CD4-positive, alpha-beta memory T cell (primary cell): ENCODE measurements around the gene CDC42SE2. TPM values are rescaled to one million over a fixed set of nuclear protein-coding genes. Genes with fewer than 3 reads are reported as not detected.
A peak's percentile ranks its signal among the peaks of the same experiment; 100 is the strongest.

ENCODE experiments used
- CTCF ChIA-PET: fragments of 350-600 bp; sonication (Branson Sonifier 250); formaldehyde crosslinking; loops from one replicate; lab custom pipeline; 2021; ENCODE audit warnings: inconsistent platforms; ENCODE audit not compliant: partially characterized antibody; lab: Charles Lee
- POLR2A ChIA-PET: fragments of 350-600 bp; sonication (Branson Sonifier 250); formaldehyde crosslinking; loops from one replicate; lab custom pipeline; 2021; ENCODE audit not compliant: partially characterized antibody; lab: Charles Lee
- DNase-seq, 5 donors: peaks; one replicate each; pipeline versions ENCODE4 v3.0.0 to v3.0.0-alpha.2; 2020 to 2022; ENCODE audit warnings: mixed read lengths in 1 of 5
- H3K27ac ChIP-seq: one replicate; pipeline ENCODE4 v1.7.0; 2013; ENCODE audit warnings: low read depth, low read length
- H3K27me3 ChIP-seq: 2 replicates; pipeline ENCODE4 v1.7.0; 2013; ENCODE audit warnings: mild to moderate bottlenecking, low read length, moderate library complexity; ENCODE audit not compliant: insufficient read depth
- H3K36me3 ChIP-seq: 2 replicates; pipeline ENCODE4 v1.7.0; 2013; ENCODE audit warnings: mild to moderate bottlenecking, low read length, moderate library complexity; ENCODE audit not compliant: insufficient read depth
- H3K4me1 ChIP-seq: 2 replicates; pipeline ENCODE4 v1.7.0; 2013; ENCODE audit warnings: mild to moderate bottlenecking, low read length, moderate library complexity; ENCODE audit not compliant: insufficient read depth
- H3K4me3 ChIP-seq, 2 donors: one replicate each; pipeline ENCODE4 v1.7.0; 2013; ENCODE audit warnings: low read length in 2 of 2, mild to moderate bottlenecking in 1 of 2
- H3K9me3 ChIP-seq, 2 donors: one replicate each; pipeline ENCODE4 v1.7.0; 2013; ENCODE audit warnings: low read length in 2 of 2, control low read depth in 1 of 2; ENCODE audit not compliant: control insufficient read depth in 1 of 2
- H3K27ac Mint-ChIP-seq, 7 donors: one replicate each; pipeline ENCODE4 v1.8.0; 2020 to 2021; ENCODE audit warnings: mixed read lengths in 7 of 7, mild to moderate bottlenecking in 6 of 7, inconsistent platforms in 3 of 7, moderate library complexity in 3 of 7
- H3K27me3 Mint-ChIP-seq, 2 donors: one replicate each; pipeline ENCODE4 v1.8.0; 2020 to 2021; ENCODE audit warnings: mixed read lengths in 2 of 2
- H3K36me3 Mint-ChIP-seq, 2 donors: one replicate each; pipeline ENCODE4 v1.8.0; 2020 to 2021; ENCODE audit warnings: mixed read lengths in 2 of 2, inconsistent platforms in 1 of 2, mild to moderate bottlenecking in 1 of 2
- H3K4me1 Mint-ChIP-seq, 4 donors: one replicate each; pipeline ENCODE4 v1.8.0; 2020 to 2021; ENCODE audit warnings: mixed read lengths in 4 of 4, mild to moderate bottlenecking in 1 of 4
- H3K4me3 Mint-ChIP-seq, 8 donors: one replicate each; pipeline ENCODE4 v1.8.0; 2020 to 2021; ENCODE audit warnings: mixed read lengths in 8 of 8, mild to moderate bottlenecking in 7 of 8, moderate library complexity in 6 of 8, inconsistent platforms in 3 of 8
- H3K9me3 Mint-ChIP-seq, 8 donors: one replicate each; pipeline ENCODE4 v1.8.0; 2020 to 2021; ENCODE audit warnings: mixed read lengths in 8 of 8, mild to moderate bottlenecking in 5 of 8, inconsistent platforms in 3 of 8, moderate library complexity in 1 of 8
- intact Hi-C: fragments of 100-400 bp; cut with micrococcal nuclease; formaldehyde crosslinking; loops from one replicate; pipeline ENCODE4 v1.15.1; 2023
- polyA plus RNA-seq, 2 donors: library from polyadenylated mRNA; unstranded; fragments of 300-500 nt; fragmentation: Illumina TruSeq; gene quantifications; one replicate each; pipeline ENCODE4 v1.2.3, GENCODE V29; 2021
- total RNA-seq, 2 experiments: library from RNA; stranded (reverse); gene quantifications; one replicate each; pipeline ENCODE4 v1.2.3, GENCODE V29; 2021

Gene CDC42SE2
- total and polyA plus RNA-seq, 4 experiments from 2014 or later = 298 to 773 (median 365) TPM

DNA sequence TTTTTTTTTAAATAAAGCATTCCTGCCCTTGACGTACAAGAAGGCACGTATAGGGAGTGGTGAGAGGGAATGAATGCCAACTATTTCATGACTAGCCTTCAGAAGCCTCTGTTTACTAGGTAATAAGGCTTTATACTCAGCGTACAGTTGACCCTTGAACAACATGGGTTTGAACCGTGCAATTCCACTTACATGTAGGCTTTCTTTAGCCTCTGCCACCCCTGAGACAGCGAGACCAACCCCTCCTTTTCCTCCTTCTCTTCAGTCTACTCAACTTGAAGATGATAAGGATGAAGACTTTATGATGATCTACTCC, 22.5 kb downstream of the CDC42SE2 start:
- peaks cover 41 to 87% (median 64%) of the 10 kb centered on the region in 4 donors for H3K4me1 Mint-ChIP-seq
- Histone ChIP-seq H3K27ac (no peak overlapping the region), H3K9me3 (no peaks in the 10 kb centered on the region), H3K4me1 (peaks cover 91% of the 10 kb centered on the region), H3K4me3 (no peak overlapping the region), H3K36me3 (peaks cover 5% of the 10 kb centered on the region), H3K27me3 (no peaks in the 10 kb centered on the region)
- no peaks in the 10 kb centered on the region for H3K9me3 Mint-ChIP-seq
- ChIA-PET POLR2A (interaction anchor here (1.0 to 30.3 kb wide), 8 partner anchors 11 to 121 kb away, joined by 3 to 1078 read pairs (median 8); partner anchors contain the start of genes CDC42SE2 and HINT1), CTCF (interaction anchor here (0.7 to 3.6 kb wide), 6 partner anchors 16 to 99 kb away, joined by 3 to 26 read pairs (median 5); no protein-coding TSS in a partner anchor)
- intact Hi-C loops = loop anchor here (5.0 kb wide), 1 partner anchor 36 kb away; no protein-coding TSS in a partner anchor
- H3K4me3 Mint-ChIP-seq = peak overlapping the region in 3 of 8 donors; percentile 31 to 64 (median 53)
- peaks cover 14 to 52% of the 10 kb centered on the region in 2 donors for H3K36me3 Mint-ChIP-seq
- no peak for DNase-seq
- H3K27ac Mint-ChIP-seq = peak overlapping the region in 5 of 7 donors; percentile 44 to 79 (median 53)
- no peaks in the 10 kb centered on the region for H3K27me3 Mint-ChIP-seq

DNA sequence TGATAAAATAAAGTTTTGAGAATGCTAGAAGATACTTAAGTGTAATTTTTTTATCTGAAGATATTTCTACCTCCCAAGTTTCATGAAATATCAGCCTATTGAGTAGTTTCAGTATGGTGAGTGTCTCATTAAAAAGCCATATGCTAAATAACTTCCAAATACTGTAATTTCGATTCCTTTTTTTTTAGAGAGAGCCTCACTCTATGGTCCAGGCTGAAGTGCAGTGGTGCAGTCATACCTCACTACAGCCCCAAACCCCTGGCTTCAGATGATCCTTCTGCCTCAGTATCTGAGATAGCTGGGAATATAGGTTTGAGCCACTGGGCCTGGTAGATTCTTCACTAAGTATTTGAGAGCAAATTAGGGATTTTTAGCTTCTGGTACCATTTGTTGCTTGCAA, 24.5 kb downstream of the CDC42SE2 start:
- Mint-ChIP-seq H3K4me3 (peak overlapping the region; percentile 26 to 88 (median 82)), H3K36me3 (peaks cover 11 to 46% of the 10 kb centered on the region in 2 donors), H3K27ac (peak overlapping the region; percentile 86 to 98 (median 94)), H3K4me1 (peaks cover 40 to 83% (median 59%) of the 10 kb centered on the region in 4 donors), H3K9me3 (no peaks in the 10 kb centered on the region), H3K27me3 (no peaks in the 10 kb centered on the region)
- no peaks in the 10 kb centered on the region for H3K27me3 ChIP-seq
- H3K4me3 ChIP-seq = no peak overlapping the region
- no peak for DNase-seq
- H3K9me3 ChIP-seq = no peaks in the 10 kb centered on the region
- ChIA-PET POLR2A (interaction anchor here (0.8 to 30.3 kb wide), 6 partner anchors 16 to 126 kb away, joined by 3 to 1078 read pairs (median 5); partner anchors contain the start of gene CDC42SE2), CTCF (interaction anchor here (2.6 kb wide), 1 partner anchor 94 kb away, joined by 19 read pairs; no protein-coding TSS in a partner anchor)
- intact Hi-C loops = loop anchor here (5.0 kb wide), 1 partner anchor 34 kb away; no protein-coding TSS in a partner anchor
- peaks cover 91% of the 10 kb centered on the region for H3K4me1 ChIP-seq
- H3K27ac ChIP-seq = peak overlapping the region; percentile 56
- peaks cover 5% of the 10 kb centered on the region for H3K36me3 ChIP-seq

DNA sequence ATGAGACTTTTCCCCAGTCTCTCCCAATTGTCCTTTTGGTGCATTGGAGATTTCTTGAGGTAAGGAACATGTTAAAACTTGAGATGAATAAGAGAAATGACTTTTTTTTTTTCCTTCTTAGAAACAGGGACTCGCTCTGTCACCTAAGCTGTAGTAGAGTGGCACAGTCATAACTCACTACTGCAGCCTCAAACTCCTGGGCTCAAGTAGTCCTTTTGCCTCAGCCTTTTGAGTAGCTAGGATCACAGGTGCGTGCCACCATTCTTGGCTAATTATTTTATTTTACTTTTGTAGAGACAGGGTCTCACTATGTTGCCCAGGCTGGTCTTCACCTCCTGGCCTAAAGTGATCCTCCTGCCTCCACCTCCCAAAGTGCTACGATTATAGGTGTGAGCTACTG, 25.9 kb downstream of the CDC42SE2 start:
- H3K27me3 Mint-ChIP-seq = no peaks in the 10 kb centered on the region
- Histone ChIP-seq H3K27me3 (no peaks in the 10 kb centered on the region), H3K4me1 (peaks cover 90% of the 10 kb centered on the region), H3K27ac (peak overlapping the region; percentile 56), H3K9me3 (no peaks in the 10 kb centered on the region), H3K36me3 (peaks cover 5% of the 10 kb centered on the region), H3K4me3 (peak overlapping the region in 1 of 2 donors; percentile 23)
- H3K36me3 Mint-ChIP-seq = peaks cover 19 to 43% of the 10 kb centered on the region in 2 donors
- H3K27ac Mint-ChIP-seq = peak overlapping the region; percentile 86 to 98 (median 94)
- peaks cover 41 to 82% (median 60%) of the 10 kb centered on the region in 4 donors for H3K4me1 Mint-ChIP-seq
- POLR2A ChIA-PET = interaction anchor here (0.7 to 30.3 kb wide), 13 partner anchors 9 to 126 kb away, joined by 3 to 1078 read pairs (median 4); partner anchors contain the start of gene CDC42SE2
- intact Hi-C loops = loop anchor here (1.0 to 5.0 kb wide), 3 partner anchors 8 to 33 kb away; no protein-coding TSS in a partner anchor
- no peaks in the 10 kb centered on the region for H3K9me3 Mint-ChIP-seq
- DNase-seq = peak in 1 of 5 donors; percentile 52
- CTCF ChIA-PET = interaction anchor here (0.7 to 2.6 kb wide), 6 partner anchors 23 to 127 kb away, joined by 3 to 19 read pairs (median 6); no protein-coding TSS in a partner anchor
- H3K4me3 Mint-ChIP-seq = peak overlapping the region; percentile 81 to 88 (median 86)

DNA sequence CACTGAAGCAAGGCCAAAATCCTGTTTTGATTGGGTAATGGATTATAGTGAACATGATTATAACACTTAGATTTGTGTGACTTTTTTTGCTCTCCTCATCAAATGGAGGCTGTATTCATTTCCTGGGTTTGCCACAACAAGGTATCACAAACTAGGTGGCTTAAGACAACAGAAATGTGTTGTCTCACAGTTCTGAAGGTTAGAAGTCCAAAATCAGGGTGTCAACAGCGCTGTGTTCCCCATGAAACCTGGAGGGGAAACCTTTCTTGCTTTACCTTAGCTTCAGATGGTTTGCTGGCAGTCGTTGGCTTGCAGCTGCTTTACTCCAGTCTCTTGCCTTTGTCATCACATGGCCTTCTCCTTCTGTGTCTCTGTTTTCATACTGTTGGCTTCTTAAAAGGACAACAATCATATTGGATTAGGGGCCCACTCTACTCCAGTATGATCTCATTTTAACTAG, 32.4 kb downstream of the CDC42SE2 start:
- peak overlapping the region in 7 of 8 donors; percentile 10 to 85 (median 69) for H3K4me3 Mint-ChIP-seq
- Histone ChIP-seq H3K27ac (no peak overlapping the region), H3K4me1 (peaks cover 89% of the 10 kb centered on the region), H3K4me3 (no peak overlapping the region), H3K36me3 (peaks cover 9% of the 10 kb centered on the region), H3K9me3 (no peaks in the 10 kb centered on the region), H3K27me3 (no peaks in the 10 kb centered on the region)
- peaks cover 19 to 39% of the 10 kb centered on the region in 2 donors for H3K36me3 Mint-ChIP-seq
- H3K4me1 Mint-ChIP-seq = peaks cover 52 to 82% (median 68%) of the 10 kb centered on the region in 4 donors
- intact Hi-C loops = no loop called here
- peak in 3 of 5 donors; percentile 33 to 47 (median 35) for DNase-seq
- H3K9me3 Mint-ChIP-seq = peaks cover 0 to 3% (median 0%) of the 10 kb centered on the region in 8 donors
- H3K27ac Mint-ChIP-seq = peak overlapping the region; percentile 49 to 94 (median 77)
- POLR2A ChIA-PET = interaction anchor here (0.6 to 2.1 kb wide), 6 partner anchors 15 to 105 kb away, joined by 3 to 10 read pairs (median 5); no protein-coding TSS in a partner anchor
- CTCF ChIA-PET = interaction anchor here (1.3 kb wide), 1 partner anchor 86 kb away, joined by 4 read pairs; no protein-coding TSS in a partner anchor
- no peaks in the 10 kb centered on the region for H3K27me3 Mint-ChIP-seq

DNA sequence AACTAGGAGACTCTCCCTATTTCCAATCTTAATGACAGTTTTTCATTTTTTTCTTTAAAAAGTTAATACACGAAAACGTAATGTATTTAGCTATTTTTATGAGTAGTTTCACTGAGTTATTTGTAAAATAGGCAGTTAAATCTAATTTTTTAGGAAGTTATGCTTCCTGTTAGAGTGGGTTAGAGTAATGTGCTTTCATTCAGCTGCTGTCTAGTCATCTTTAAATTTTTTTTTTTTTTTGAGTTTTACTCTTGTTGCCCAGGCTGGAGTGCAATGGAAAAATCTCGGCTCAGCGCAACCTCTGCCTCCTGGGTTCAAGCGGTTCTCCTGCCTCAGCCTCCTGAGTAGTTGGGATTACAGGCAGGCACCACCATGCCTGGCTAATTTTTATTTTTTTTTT, 34.0 kb downstream of the CDC42SE2 start:
- Histone ChIP-seq H3K27ac (no peak overlapping the region), H3K27me3 (no peaks in the 10 kb centered on the region), H3K36me3 (peaks cover 9% of the 10 kb centered on the region), H3K9me3 (no peaks in the 10 kb centered on the region), H3K4me3 (no peak overlapping the region), H3K4me1 (peaks cover 89% of the 10 kb centered on the region)
- Mint-ChIP-seq H3K27me3 (no peaks in the 10 kb centered on the region), H3K4me3 (peak overlapping the region in 2 of 8 donors; percentile 17 to 79), H3K4me1 (peaks cover 53 to 84% (median 68%) of the 10 kb centered on the region in 4 donors), H3K36me3 (peaks cover 23 to 42% of the 10 kb centered on the region in 2 donors), H3K27ac (no peak overlapping the region), H3K9me3 (peaks cover 0 to 3% (median 0%) of the 10 kb centered on the region in 8 donors)
- POLR2A ChIA-PET = interaction anchor here (0.7 to 1.8 kb wide), 3 partner anchors 17 to 33 kb away, joined by 3 to 6 read pairs (median 4); no protein-coding TSS in a partner anchor
- CTCF ChIA-PET = no interaction called here
- intact Hi-C loops = no loop called here
- DNase-seq = no peak

DNA sequence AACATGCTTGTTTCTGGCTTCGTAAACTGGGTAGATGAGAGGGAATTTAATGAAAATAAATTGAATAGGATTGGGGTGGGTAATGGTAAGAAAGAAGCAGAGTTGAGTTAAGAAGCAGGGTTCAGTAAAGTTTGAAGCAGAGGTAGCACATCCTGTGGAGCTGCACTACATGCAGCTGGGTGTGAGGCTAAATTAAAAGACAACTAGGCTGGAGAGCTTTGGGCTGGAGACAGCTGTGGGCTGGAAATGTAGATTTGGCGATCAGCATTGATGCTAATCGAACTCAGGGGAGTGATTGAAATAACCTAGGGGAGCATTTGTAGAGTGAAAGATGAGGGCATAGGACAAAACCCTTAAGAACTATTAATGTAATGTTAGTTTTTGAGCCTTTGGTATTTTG, 35.6 kb downstream of the CDC42SE2 start:
- Mint-ChIP-seq H3K4me3 (peak overlapping the region in 7 of 8 donors; percentile 27 to 79 (median 56)), H3K27ac (peak overlapping the region; percentile 61 to 85 (median 71)), H3K27me3 (no peaks in the 10 kb centered on the region), H3K4me1 (peaks cover 53 to 82% (median 68%) of the 10 kb centered on the region in 4 donors), H3K9me3 (peaks cover 0 to 4% (median 0%) of the 10 kb centered on the region in 8 donors), H3K36me3 (peaks cover 18 to 48% of the 10 kb centered on the region in 2 donors)
- Histone ChIP-seq H3K4me1 (peaks cover 89% of the 10 kb centered on the region), H3K36me3 (peaks cover 13% of the 10 kb centered on the region), H3K4me3 (no peak overlapping the region), H3K9me3 (no peaks in the 10 kb centered on the region), H3K27me3 (no peaks in the 10 kb centered on the region), H3K27ac (peak overlapping the region; percentile 16)
- ChIA-PET CTCF (no interaction called here), POLR2A (interaction anchor here (0.6 to 3.1 kb wide), 5 partner anchors 18 to 59 kb away, joined by 3 to 24 read pairs (median 4); partner anchors contain the start of gene CDC42SE2)
- DNase-seq = no peak
- intact Hi-C loops = loop anchor here (1.0 kb wide), 1 partner anchor 10 kb away; no protein-coding TSS in a partner anchor
